Ascending aorta (tissue), 2 donors: ENCODE results near the gene HAVCR1. TPM values are rescaled to one million over a fixed set of nuclear protein-coding genes. Genes with fewer than 3 reads are reported as not detected.

Experiments
- DNase-seq, 2 donors: peaks; one replicate each; pipeline ENCODE4 v3.0.0-alpha.2; 2019; ENCODE audit warnings: low spot score in 2 of 2
- H3K27ac ChIP-seq, 2 donors: fragments of 200-600 bp; sonication (generic); one replicate each; pipeline ENCODE4 v1.5.1; 2016 to 2017; ENCODE audit warnings: mild to moderate bottlenecking in 1 of 2
- H3K27me3 ChIP-seq: fragments of 200-600 bp; sonication (generic); one replicate; pipeline ENCODE4 v1.5.1; 2017
- H3K36me3 ChIP-seq, 2 donors: fragments of 200-600 bp; sonication (generic); one replicate each; pipeline ENCODE4 v1.5.1; 2016
- H3K4me1 ChIP-seq, 2 donors: fragments of 200-600 bp; sonication (generic); one replicate each; pipeline ENCODE4 v1.5.1; 2016 to 2017; ENCODE audit warnings: mild to moderate bottlenecking in 1 of 2
- H3K4me3 ChIP-seq, 2 donors: fragments of 200-600 bp; sonication (generic); one replicate each; pipeline ENCODE4 v1.5.1; 2016 to 2017; ENCODE audit warnings: mild to moderate bottlenecking in 1 of 2
- H3K9me3 ChIP-seq, 2 donors: fragments of 200-600 bp; sonication (generic); one replicate each; pipeline ENCODE4 v1.5.1; 2016
- CTCF ChIP-seq, 3 experiments: fragments of 200-600 bp in 2 of 3; fragments of 450-650 bp in 1 of 3; sonication (generic) in 2 of 3; IDR thresholded peaks; one replicate each; pipeline ENCODE4 v1.5.1; 2016 to 2019; ENCODE audit warnings: antibody characterized with exemption in 3 of 3, mild to moderate bottlenecking in 1 of 3, moderate library complexity in 1 of 3
- intact Hi-C: fragments of 100-400 bp; cut with DNase I; formaldehyde crosslinking; loops from one replicate; pipeline ENCODE4 v1.15.1; 2023
- total RNA-seq: library from RNA; depleted of rRNA; stranded (reverse); fragments of >200 nt; gene quantifications from one replicate; pipeline ENCODE4 v1.1.0, GENCODE V29; 2016

The HAVCR1 gene
- not detected for total RNA-seq

GRCh38 chr5:157059093-157059539, at the start of gene HAVCR1:
TSS of gene HAVCR1 (minus strand) at chr5:157059116. CDS start at chr5:157057943, 1,173 bp downstream.
- Histone ChIP-seq H3K36me3 (no peaks in the 10 kb centered on the region), H3K4me3 (no peak within 1 kb of the TSS), H3K4me1 (no peaks in the 10 kb centered on the region), H3K27me3 (no peaks in the 10 kb centered on the region), H3K27ac (no peak within 1 kb of the TSS), H3K9me3 (no peaks in the 10 kb centered on the region)
- intact Hi-C loops: no loop called here
- DNase-seq: no peak
- no peak for TF ChIP-seq CTCF (IDR thresholded peaks at IDR 0.05)

GRCh38 chr5:157107508-157107907, 48.6 kb upstream of the HAVCR1 start:
- Histone ChIP-seq H3K9me3 (no peaks in the 10 kb centered on the region), H3K4me1 (no peaks in the 10 kb centered on the region), H3K27me3 (no peaks in the 10 kb centered on the region), H3K4me3 (peak overlapping the region in 1 of 2 donors; percentile 36), H3K36me3 (no peaks in the 10 kb centered on the region), H3K27ac (peak overlapping the region in 1 of 2 donors; percentile 23)
- TF ChIP-seq CTCF (IDR thresholded peaks at IDR 0.05): no peak
- DNase-seq: no peak
- intact Hi-C loops: no loop called here

GRCh38 chr5:157106630-157107461, 47.9 kb upstream of the HAVCR1 start:
- Histone ChIP-seq H3K9me3 (no peaks in the 10 kb centered on the region), H3K27me3 (no peaks in the 10 kb centered on the region), H3K4me1 (no peaks in the 10 kb centered on the region), H3K4me3 (no peak overlapping the region), H3K27ac (peak overlapping the region in 1 of 2 donors; percentile 23), H3K36me3 (no peaks in the 10 kb centered on the region)
- DNase-seq: peak in 1 of 2 donors; percentile 67
- intact Hi-C loops: no loop called here
- no peak for TF ChIP-seq CTCF (IDR thresholded peaks at IDR 0.05)

- Histone ChIP-seq H3K4me1 (no peaks in the 10 kb centered on the region), H3K27me3 (no peaks in the 10 kb centered on the region), H3K9me3 (no peaks in the 10 kb centered on the region), H3K36me3 (no peaks in the 10 kb centered on the region), H3K4me3 (no peak overlapping the region), H3K27ac (no peak overlapping the region)
- DNase-seq: no peak
- intact Hi-C loops: no loop called here
- no peak for TF ChIP-seq CTCF (IDR thresholded peaks at IDR 0.05)
Measured at GRCh38 chr5:157100140-157100679, 41.3 kb upstream of the HAVCR1 start.

GRCh38 chr5:157088342-157088990, 29.6 kb upstream of the HAVCR1 start:
- intact Hi-C loops: no loop called here
- H3K9me3 ChIP-seq: no peaks in the 10 kb centered on the region
- no peak overlapping the region for H3K27ac ChIP-seq
- H3K4me3 ChIP-seq: no peak overlapping the region
- H3K36me3 ChIP-seq: no peaks in the 10 kb centered on the region
- TF ChIP-seq CTCF (IDR thresholded peaks at IDR 0.05): no peak
- no peaks in the 10 kb centered on the region for H3K4me1 ChIP-seq
- H3K27me3 ChIP-seq: no peaks in the 10 kb centered on the region
- DNase-seq: no peak
